ENCODE data around the gene PDE8B.

DNA sequence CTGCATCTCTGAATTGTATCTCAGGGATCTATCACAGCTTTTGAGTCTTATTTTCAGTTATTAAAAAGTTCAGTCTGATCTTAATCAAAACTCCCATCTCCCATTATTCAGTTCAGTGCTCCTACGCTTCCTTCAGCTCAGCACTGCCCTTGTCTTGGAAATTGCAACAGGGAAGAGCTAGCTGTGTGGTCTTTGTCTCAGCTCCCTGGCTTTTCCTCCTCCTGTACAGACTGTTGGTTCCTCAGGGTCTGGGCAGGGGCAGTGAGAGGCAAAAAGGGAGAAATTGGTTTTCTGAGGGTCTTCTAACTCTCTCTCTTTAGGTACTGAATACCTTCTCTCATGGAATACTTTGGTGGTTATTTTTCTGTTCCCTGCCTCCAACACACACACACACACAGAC, 48.2 kb downstream of the PDE8B start:
- TF ChIP-seq EZH2 (IDR thresholded peaks at IDR 0.05; ENCODE audit: insufficient read depth, low read length), result no peak
- TF ChIP-seq, protein P1, sequence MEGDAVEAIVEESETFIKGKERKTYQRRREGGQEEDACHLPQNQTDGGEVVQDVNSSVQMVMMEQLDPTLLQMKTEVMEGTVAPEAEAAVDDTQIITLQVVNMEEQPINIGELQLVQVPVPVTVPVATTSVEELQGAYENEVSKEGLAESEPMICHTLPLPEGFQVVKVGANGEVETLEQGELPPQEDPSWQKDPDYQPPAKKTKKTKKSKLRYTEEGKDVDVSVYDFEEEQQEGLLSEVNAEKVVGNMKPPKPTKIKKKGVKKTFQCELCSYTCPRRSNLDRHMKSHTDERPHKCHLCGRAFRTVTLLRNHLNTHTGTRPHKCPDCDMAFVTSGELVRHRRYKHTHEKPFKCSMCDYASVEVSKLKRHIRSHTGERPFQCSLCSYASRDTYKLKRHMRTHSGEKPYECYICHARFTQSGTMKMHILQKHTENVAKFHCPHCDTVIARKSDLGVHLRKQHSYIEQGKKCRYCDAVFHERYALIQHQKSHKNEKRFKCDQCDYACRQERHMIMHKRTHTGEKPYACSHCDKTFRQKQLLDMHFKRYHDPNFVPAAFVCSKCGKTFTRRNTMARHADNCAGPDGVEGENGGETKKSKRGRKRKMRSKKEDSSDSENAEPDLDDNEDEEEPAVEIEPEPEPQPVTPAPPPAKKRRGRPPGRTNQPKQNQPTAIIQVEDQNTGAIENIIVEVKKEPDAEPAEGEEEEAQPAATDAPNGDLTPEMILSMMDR (IDR thresholded peaks at IDR 0.05; ENCODE audit: insufficient read depth, low read depth, low read length), result no peak
